Mucosa of rectum (tissue), 2 donors: Measurements from ENCODE around the gene PIK3AP1.

ENCODE experiments used
- H3K27ac ChIP-seq, 2 donors: one replicate each; pipeline ENCODE4 v1.7.0; 2013; ENCODE audit warnings: inconsistent platforms in 2 of 2, low read depth in 2 of 2, low read length in 2 of 2
- H3K27me3 ChIP-seq, 2 donors: one replicate each; pipeline ENCODE4 v1.7.0; 2013; ENCODE audit warnings: low read length in 2 of 2; ENCODE audit not compliant: control insufficient read depth in 2 of 2, insufficient read depth in 2 of 2
- H3K36me3 ChIP-seq, 2 donors: one replicate each; pipeline ENCODE4 v1.7.0; 2013; ENCODE audit warnings: low read length in 2 of 2; ENCODE audit not compliant: control insufficient read depth in 2 of 2, insufficient read depth in 2 of 2
- H3K4me1 ChIP-seq, 2 donors: one replicate each; pipeline ENCODE4 v1.7.0; 2013; ENCODE audit warnings: low read length in 2 of 2, mild to moderate bottlenecking in 1 of 2; ENCODE audit not compliant: control insufficient read depth in 2 of 2, insufficient read depth in 2 of 2
- H3K4me3 ChIP-seq, 2 donors: one replicate each; pipeline ENCODE4 v1.7.0; 2013; ENCODE audit warnings: low read length in 2 of 2
- H3K9ac ChIP-seq, 2 donors: one replicate each; pipeline ENCODE4 v1.7.0; 2013; ENCODE audit warnings: low read length in 2 of 2, low read depth in 1 of 2, mild to moderate bottlenecking in 1 of 2
- H3K9me3 ChIP-seq, 2 donors: one replicate each; pipeline ENCODE4 v1.7.0; 2013; ENCODE audit warnings: low read length in 2 of 2; ENCODE audit not compliant: control insufficient read depth in 2 of 2
- donor health status: healthy.
- donor health status: Normal muscosa, but diverticular disease.

PIK3AP1 gene

DNA sequence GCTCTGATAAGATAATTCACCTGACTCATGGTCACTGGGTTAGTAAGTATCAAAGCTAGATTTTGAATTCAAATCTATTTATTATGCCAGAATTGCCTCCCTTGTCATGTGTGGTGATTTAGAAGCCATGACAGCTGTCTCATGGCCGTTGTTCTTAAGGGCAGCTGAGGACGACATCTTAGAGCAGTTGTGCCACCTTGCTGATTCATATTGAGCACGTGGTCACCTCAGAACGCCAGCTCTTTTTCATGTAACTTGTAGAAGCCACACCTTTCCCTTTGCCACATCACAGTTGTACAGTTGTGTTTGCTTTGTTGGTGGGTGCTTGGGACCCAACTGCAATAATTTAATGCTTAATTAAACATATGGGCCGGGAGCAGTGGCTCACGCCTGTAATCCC, 4.3 kb upstream of the PIK3AP1 start:
- Histone ChIP-seq H3K36me3 (no peaks in the 10 kb centered on the region), H3K4me3 (no peak overlapping the region), H3K27ac (no peak overlapping the region), H3K9me3 (no peaks in the 10 kb centered on the region), H3K27me3 (no peaks in the 10 kb centered on the region), H3K4me1 (peaks cover 7 to 10% of the 10 kb centered on the region in 2 donors), H3K9ac (no peak overlapping the region)

GRCh38 chr10:96721207-96721572, 876 bp upstream of the PIK3AP1 start:
- Histone ChIP-seq H3K9me3 (no peaks in the 10 kb centered on the region), H3K27me3 (no peaks in the 10 kb centered on the region), H3K4me3 (peak overlapping the region; percentile 70 to 77), H3K9ac (peak overlapping the region in 1 of 2 donors; percentile 68), H3K27ac (peak overlapping the region in 1 of 2 donors; percentile 70), H3K36me3 (no peaks in the 10 kb centered on the region), H3K4me1 (peaks cover 12 to 14% of the 10 kb centered on the region in 2 donors)

GRCh38 chr10:96719850-96720421, 378 bp downstream of the PIK3AP1 start:
- peak overlapping the region; percentile 47 to 70 for H3K27ac ChIP-seq

GRCh38 chr10:96719200-96719599, 1.1 kb downstream of the PIK3AP1 start:
- Histone ChIP-seq H3K9me3 (no peaks in the 10 kb centered on the region), H3K4me3 (peak overlapping the region; percentile 70 to 77), H3K9ac (no peak overlapping the region), H3K4me1 (peaks cover 12 to 14% of the 10 kb centered on the region in 2 donors), H3K27ac (peak overlapping the region in 1 of 2 donors; percentile 46), H3K36me3 (no peaks in the 10 kb centered on the region), H3K27me3 (no peaks in the 10 kb centered on the region)

More at GRCh38 chr10:96719850-96720421, 378 bp downstream of the PIK3AP1 start:
- Histone ChIP-seq H3K9ac (peak overlapping the region; percentile 49 to 68), H3K4me3 (peak overlapping the region; percentile 70 to 77), H3K36me3 (no peaks in the 10 kb centered on the region), H3K4me1 (peaks cover 12 to 14% of the 10 kb centered on the region in 2 donors), H3K27me3 (no peaks in the 10 kb centered on the region), H3K9me3 (no peaks in the 10 kb centered on the region)

- peaks cover 12 to 14% of the 10 kb centered on the region in 2 donors for H3K4me1 ChIP-seq
- H3K4me3 ChIP-seq, result peak overlapping the region; percentile 4 to 77
- H3K27me3 ChIP-seq, result no peaks in the 10 kb centered on the region
- no peaks in the 10 kb centered on the region for H3K9me3 ChIP-seq
- no peaks in the 10 kb centered on the region for H3K36me3 ChIP-seq
- H3K27ac ChIP-seq, result peak overlapping the region in 1 of 2 donors; percentile 46
- H3K9ac ChIP-seq, result peak overlapping the region in 1 of 2 donors; percentile 14
Observed at GRCh38 chr10:96718304-96718990, 1.9 kb downstream of the PIK3AP1 start.

DNA sequence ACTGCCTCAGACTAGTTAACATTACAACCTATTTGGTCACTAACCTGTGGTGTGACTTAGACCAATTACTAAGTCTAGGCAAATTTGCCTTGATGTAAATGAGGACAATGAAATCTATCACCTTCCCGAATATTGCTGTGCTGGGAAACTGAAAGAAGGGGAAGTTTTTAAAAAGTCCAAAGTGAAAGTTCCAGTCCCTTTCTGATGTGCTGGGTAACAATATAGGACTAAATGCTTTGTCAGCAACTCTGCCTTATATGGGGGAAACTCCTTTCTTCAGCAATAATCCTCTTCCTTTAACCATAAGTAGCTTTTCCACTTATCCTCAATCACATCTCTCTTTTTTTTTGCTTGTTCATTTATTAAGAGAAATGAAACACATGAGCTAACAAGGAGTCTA, 3.9 kb downstream of the PIK3AP1 start:
- H3K9me3 ChIP-seq, result no peaks in the 10 kb centered on the region
- H3K27ac ChIP-seq, result no peak overlapping the region
- no peak overlapping the region for H3K4me3 ChIP-seq
- peaks cover 12 to 14% of the 10 kb centered on the region in 2 donors for H3K4me1 ChIP-seq
- H3K9ac ChIP-seq, result no peak overlapping the region
- no peaks in the 10 kb centered on the region for H3K36me3 ChIP-seq
- no peaks in the 10 kb centered on the region for H3K27me3 ChIP-seq

DNA sequence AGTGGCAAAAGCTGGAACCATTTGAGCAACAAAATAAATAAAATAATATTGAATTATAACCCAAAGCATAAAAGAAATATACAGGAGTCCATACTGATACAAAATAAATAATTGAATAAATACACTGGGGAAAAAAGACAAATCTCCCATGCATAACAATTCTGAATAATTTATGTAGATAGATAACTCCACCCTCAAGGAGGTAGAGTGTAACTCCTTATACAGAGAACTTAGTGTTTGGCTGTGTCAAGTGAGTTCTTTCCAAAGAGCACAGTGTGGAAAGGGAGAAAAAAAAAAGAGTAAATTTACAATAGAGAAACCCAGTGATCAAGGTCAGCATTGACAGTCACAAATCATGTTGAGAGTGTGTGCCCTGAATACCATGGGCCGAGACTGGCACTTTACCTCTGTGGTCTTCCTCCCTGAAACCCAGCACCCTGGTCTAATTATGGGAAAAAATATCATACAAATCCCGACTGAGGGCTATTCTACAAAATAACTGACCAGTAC, 5.5 kb downstream of the PIK3AP1 start:
- H3K9ac ChIP-seq, result no peak overlapping the region
- no peak overlapping the region for H3K4me3 ChIP-seq
- no peaks in the 10 kb centered on the region for H3K36me3 ChIP-seq
- H3K27me3 ChIP-seq, result no peaks in the 10 kb centered on the region
- H3K9me3 ChIP-seq, result no peaks in the 10 kb centered on the region
- H3K4me1 ChIP-seq, result peaks cover 4 to 7% of the 10 kb centered on the region in 2 donors
- H3K27ac ChIP-seq, result no peak overlapping the region

DNA sequence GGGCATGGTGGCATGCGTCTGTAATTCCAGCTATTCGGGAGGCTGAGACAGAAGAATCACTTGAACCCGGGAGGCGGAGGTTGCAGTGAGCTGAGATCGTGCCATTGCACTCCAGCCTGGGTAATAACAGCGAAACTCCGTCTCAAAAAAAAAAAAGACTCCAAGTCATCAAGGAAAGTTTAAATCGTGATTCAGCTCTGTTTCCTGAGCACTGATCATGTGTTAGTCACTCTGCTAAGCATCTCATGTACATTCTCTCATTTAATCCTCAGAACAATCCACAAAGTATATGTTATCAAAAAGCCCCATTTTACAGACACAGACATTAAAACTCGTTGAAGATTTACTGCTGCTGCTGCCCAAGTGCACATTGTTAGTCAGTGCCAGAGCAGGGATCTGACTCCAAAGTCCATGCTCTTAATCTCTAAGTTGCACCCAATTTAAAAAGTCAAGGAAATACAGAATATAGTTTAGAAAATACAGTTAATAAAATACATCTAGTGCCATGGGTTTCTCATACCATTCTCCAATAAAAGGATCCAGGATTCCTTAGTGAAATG, 6.2 kb downstream of the PIK3AP1 start:
- H3K27ac ChIP-seq, result no peak overlapping the region
- H3K4me3 ChIP-seq, result no peak overlapping the region
- no peaks in the 10 kb centered on the region for H3K27me3 ChIP-seq
- H3K9me3 ChIP-seq, result no peaks in the 10 kb centered on the region
- H3K36me3 ChIP-seq, result no peaks in the 10 kb centered on the region
- peaks cover under 1 to 3% of the 10 kb centered on the region in 2 donors for H3K4me1 ChIP-seq
- no peak overlapping the region for H3K9ac ChIP-seq

- Histone ChIP-seq H3K4me3 (no peak overlapping the region), H3K9me3 (no peaks in the 10 kb centered on the region), H3K9ac (no peak overlapping the region), H3K36me3 (no peaks in the 10 kb centered on the region), H3K27me3 (no peaks in the 10 kb centered on the region), H3K4me1 (peaks cover 0 to 3% of the 10 kb centered on the region in 2 donors), H3K27ac (no peak overlapping the region)
Observed at GRCh38 chr10:96712662-96713271, 7.5 kb downstream of the PIK3AP1 start.
